Bronchial epithelial cell (primary cell): ENCODE data around the gene IL18RAP. TPM values are rescaled to one million over a fixed set of nuclear protein-coding genes. Genes with fewer than 3 reads are reported as not detected.

ENCODE experiments used
- DNase-seq: peaks from one replicate; pipeline ENCODE4 v3.0.0-alpha.2; 2010; ENCODE audit warnings: low read depth
- FAIRE-seq: peaks from 2 replicates; lab custom pipeline; 2011; peaks lifted over from hg19 to GRCh38; lab: Jason Lieb, UNC
- H3K27me3 ChIP-seq: 2 replicates; pipeline ENCODE4 v1.5.1; 2011; ENCODE audit warnings: low read length; ENCODE audit not compliant: control insufficient read depth, insufficient read depth
- H3K36me3 ChIP-seq: 2 replicates; pipeline ENCODE4 v1.5.1; 2011; ENCODE audit warnings: low read length; ENCODE audit not compliant: control insufficient read depth, insufficient read depth
- H3K4me3 ChIP-seq: 2 replicates; pipeline ENCODE4 v1.5.1; 2011; ENCODE audit warnings: mild to moderate bottlenecking, low read depth, low read length, control low read depth
- total RNA-seq: library from RNA; depleted of rRNA; stranded (reverse); fragments of >200 nt; gene quantifications from 2 replicates; pipeline ENCODE4 v1.2.1, GENCODE V29; 2014
- TF ChIP-seq, protein P1 (sequence below): IDR thresholded peaks from 2 replicates; pipeline ENCODE4 v1.5.1; 2011; ENCODE audit warnings: mild to moderate bottlenecking, moderate library complexity, low read length, control low read depth, inconsistent platforms; ENCODE audit not compliant: insufficient read depth, severe bottlenecking

The IL18RAP gene
- total RNA-seq, 1 donor from 2014 or later = not detected

DNA sequence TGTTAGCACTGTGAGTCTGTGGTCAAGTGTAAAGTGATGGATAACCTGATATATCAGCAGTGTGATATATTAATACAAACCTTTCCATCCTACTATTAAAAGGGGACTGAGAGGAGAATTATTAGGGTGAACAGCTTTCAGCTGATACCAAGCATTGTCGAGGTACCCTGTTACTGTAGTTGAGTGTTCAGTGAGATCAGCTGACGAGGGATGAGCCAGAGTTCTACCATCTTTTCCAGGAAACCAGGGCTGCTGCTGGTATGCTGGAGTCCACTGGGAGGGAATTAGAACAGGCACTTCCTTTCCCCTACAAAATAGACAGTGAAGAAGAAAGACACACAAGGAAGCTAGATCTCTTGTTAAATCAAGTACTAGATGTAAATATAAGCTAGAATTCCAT, 408 bp downstream of the IL18RAP start:
- Histone ChIP-seq H3K27me3 (no peaks in the 10 kb centered on the region), H3K4me3 (no peak overlapping the region), H3K36me3 (no peaks in the 10 kb centered on the region)
- DNase-seq (no peak), FAIRE-seq (no peak)
- TF ChIP-seq, protein P1, sequence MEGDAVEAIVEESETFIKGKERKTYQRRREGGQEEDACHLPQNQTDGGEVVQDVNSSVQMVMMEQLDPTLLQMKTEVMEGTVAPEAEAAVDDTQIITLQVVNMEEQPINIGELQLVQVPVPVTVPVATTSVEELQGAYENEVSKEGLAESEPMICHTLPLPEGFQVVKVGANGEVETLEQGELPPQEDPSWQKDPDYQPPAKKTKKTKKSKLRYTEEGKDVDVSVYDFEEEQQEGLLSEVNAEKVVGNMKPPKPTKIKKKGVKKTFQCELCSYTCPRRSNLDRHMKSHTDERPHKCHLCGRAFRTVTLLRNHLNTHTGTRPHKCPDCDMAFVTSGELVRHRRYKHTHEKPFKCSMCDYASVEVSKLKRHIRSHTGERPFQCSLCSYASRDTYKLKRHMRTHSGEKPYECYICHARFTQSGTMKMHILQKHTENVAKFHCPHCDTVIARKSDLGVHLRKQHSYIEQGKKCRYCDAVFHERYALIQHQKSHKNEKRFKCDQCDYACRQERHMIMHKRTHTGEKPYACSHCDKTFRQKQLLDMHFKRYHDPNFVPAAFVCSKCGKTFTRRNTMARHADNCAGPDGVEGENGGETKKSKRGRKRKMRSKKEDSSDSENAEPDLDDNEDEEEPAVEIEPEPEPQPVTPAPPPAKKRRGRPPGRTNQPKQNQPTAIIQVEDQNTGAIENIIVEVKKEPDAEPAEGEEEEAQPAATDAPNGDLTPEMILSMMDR = no peak

DNA sequence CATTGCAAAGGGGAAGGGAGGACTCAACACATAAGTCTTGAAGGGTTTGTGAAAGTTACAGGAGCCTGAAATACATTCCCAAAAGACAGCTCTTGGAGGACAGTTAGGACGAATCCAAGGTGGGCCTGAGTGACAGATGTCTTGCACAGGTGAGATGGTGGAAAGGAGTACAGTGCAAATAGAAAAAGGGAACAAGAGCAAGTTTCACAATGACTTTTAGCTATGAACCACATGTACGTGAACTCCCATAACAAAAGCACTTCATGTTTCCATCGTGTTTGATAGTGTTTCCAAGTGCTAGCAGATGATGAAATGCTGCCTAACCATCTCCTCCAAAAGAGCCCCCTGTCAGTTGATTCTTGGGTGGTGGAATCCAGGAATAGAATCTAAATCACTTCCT, 1.8 kb downstream of the IL18RAP start:
- no peak overlapping the region for H3K4me3 ChIP-seq
- TF ChIP-seq, protein P1 = no peak
- DNase-seq = no peak
- no peaks in the 10 kb centered on the region for H3K27me3 ChIP-seq
- no peak for FAIRE-seq
- no peaks in the 10 kb centered on the region for H3K36me3 ChIP-seq

DNA sequence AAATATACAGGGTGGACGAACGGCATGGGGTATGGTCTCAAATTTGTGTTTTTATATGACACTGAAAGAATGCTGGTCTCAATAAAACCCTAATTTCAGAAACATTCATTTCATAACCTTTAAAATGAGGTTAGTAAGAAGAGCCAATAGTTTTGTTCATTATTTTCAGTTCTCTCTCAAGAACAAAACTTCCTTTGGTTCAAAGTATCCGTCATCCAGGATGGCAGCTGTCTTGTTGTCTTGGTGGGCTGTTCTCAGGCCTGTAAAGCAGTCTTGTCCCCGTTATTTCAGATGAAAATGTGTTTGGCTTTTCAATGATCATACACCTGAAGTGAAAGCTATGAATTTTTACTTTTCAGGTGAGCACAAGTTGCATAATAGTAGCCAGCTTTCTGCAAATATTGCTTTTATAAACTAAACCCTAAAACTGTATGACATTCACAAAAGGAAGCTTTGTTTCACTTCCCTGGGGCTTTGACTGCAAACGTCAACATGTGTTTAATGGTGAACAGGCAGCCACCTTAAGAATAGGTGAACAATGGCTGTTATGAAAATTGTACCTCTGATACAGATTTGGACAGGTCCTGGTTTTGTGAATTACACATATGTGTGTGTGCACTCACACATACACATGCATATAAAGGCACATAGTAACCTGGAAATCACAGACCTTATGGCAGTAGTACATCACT, 2.6 kb downstream of the IL18RAP start:
- TF ChIP-seq, protein P1 = no peak
- FAIRE-seq (no peak), DNase-seq (no peak)
- Histone ChIP-seq H3K4me3 (no peak overlapping the region), H3K36me3 (no peaks in the 10 kb centered on the region), H3K27me3 (no peaks in the 10 kb centered on the region)

DNA sequence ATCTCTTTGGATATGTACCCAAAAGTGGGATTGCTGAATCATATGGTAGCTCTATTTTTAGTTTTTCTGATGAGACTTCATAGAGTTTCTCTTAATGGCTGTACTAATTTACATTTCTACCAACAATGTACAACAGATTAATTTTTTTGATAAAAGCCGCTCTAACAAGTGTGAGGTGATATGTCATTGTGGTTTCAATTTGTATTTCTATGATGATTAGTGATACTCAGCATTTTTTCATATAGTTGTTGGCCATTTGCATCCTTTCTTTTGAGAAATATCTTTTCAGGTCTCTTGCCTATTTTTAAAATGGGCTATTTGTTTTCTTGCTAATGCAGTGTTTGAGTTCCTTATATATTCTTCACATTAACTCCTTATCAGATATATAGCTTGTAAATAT, 4.3 kb downstream of the IL18RAP start:
- FAIRE-seq = no peak

DNA sequence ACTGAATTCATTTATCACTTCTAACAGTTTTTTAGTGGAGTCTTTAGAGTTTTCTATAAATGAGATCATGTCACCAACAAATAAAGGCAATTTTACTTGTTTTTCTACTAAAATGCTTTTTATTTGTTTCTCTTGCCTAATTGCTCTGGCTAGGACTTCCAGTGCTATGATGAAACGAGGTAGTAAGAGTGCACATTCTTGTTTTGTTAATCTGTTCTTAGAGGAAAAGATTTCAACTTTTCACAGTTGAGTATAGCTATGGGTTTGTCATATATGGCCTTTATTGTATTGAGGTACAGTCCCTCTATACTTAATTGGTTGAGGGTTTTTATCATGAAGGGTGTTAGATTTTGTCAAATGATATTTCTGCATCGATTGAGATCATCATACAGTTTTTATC, 5.6 kb downstream of the IL18RAP start:
- H3K36me3 ChIP-seq = no peaks in the 10 kb centered on the region
- FAIRE-seq = no peak
- H3K27me3 ChIP-seq = peaks cover 3% of the 10 kb centered on the region
- no peak overlapping the region for H3K4me3 ChIP-seq
- TF ChIP-seq, protein P1 = no peak
- no peak for DNase-seq

More for the DNA sequence above, 4.3 kb downstream of the IL18RAP start:
- TF ChIP-seq, protein P1 = no peak
- H3K27me3 ChIP-seq = peaks cover 2% of the 10 kb centered on the region
- no peaks in the 10 kb centered on the region for H3K36me3 ChIP-seq
- H3K4me3 ChIP-seq = no peak overlapping the region
- DNase-seq = no peak

DNA sequence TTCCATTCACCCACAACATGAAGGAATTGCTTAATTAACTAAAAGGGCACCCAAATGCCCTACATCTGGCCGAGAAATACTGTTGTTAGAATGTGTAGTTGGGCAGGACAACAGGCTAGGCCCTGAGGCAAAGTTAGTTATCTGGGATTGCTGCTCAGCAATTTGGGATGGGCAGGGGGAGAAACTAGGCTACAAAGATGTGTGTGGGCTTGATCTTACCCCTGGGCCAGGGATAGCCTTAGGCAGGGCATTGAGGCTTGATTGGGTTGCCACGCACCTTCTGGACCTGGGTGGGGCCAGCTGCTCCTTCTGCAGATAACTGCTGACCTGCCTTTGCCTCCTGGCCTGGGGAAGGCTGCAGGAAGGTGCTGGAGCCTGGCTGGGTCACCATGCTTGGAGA, 9.4 kb downstream of the IL18RAP start:
- TF ChIP-seq, protein P1 = no peak
- DNase-seq = no peak
- FAIRE-seq = no peak
- H3K4me3 ChIP-seq = no peak overlapping the region
- peaks cover 3% of the 10 kb centered on the region for H3K27me3 ChIP-seq
- no peaks in the 10 kb centered on the region for H3K36me3 ChIP-seq
